ENCODE results near the gene GBX2. TPM values are rescaled to one million over a fixed set of nuclear protein-coding genes. Genes with fewer than 3 reads are reported as not detected.

GBX2 gene
- total and polyA plus RNA-seq, 9 of the 15 experiments (the other 6 are each of a cell fraction or from before 2014, with no cell fraction given) = 0.03 to 0.53 (median 0.27) TPM; not detected in 1

- H4K20me1 ChIP-seq (replicated peaks; ENCODE audit: control insufficient read depth, insufficient read depth, low read length) = no peaks in the 10 kb centered on the region
- H3K4me2 ChIP-seq (ENCODE audit: insufficient read depth, low read length) = no peak overlapping the region
- no peaks in the 10 kb centered on the region for H3K27me3 ChIP-seq (ENCODE audit: control insufficient read depth in 2 of 2, insufficient read depth in 2 of 2, low read length in 2 of 2)
- no peaks in the 10 kb centered on the region for H3K9me1 ChIP-seq (ENCODE audit: control insufficient read depth, insufficient read depth, low read length)
- no peak for DNase-seq (ENCODE audit: extremely low read depth in 1 of 4, low spot score in 3 of 4)
- intact Hi-C loops (cut with micrococcal nuclease) = no loop called here
- H3K9ac ChIP-seq (ENCODE audit: insufficient read depth in 1 of 2, low read depth in 2 of 2, low read length in 2 of 2) = no peak overlapping the region
- ChIA-PET CTCF (ENCODE audit: low intra/inter-chr PET ratio) (no interaction called here), POLR2A (no interaction called here)
- no peak for TF ChIP-seq C11orf30 (IDR thresholded peaks at IDR 0.05; ENCODE audit: low read depth)
- no peak for TF ChIP-seq THAP12 (CRISPR knock-in tag; IDR thresholded peaks at IDR 0.05)
- TF ChIP-seq, protein P1, sequence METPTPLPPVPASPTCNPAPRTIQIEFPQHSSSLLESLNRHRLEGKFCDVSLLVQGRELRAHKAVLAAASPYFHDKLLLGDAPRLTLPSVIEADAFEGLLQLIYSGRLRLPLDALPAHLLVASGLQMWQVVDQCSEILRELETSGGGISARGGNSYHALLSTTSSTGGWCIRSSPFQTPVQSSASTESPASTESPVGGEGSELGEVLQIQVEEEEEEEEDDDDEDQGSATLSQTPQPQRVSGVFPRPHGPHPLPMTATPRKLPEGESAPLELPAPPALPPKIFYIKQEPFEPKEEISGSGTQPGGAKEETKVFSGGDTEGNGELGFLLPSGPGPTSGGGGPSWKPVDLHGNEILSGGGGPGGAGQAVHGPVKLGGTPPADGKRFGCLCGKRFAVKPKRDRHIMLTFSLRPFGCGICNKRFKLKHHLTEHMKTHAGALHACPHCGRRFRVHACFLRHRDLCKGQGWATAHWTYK (CRISPR knock-in tag; IDR thresholded peaks at IDR 0.05) = no peak
- no peak for TF ChIP-seq U2AF1 (optimal IDR thresholded peaks at IDR 0.05; ENCODE audit: low read depth, low read length)
- TF ChIP-seq BCL6 (CRISPR knock-in tag; IDR thresholded peaks at IDR 0.05) = no peak
- no peak for TF ChIP-seq NFXL1 (CRISPR knock-in tag; IDR thresholded peaks at IDR 0.05)
- TF ChIP-seq ARID4B (CRISPR knock-in tag; IDR thresholded peaks at IDR 0.05) = no peak
- TF ChIP-seq ZNF696 (CRISPR knock-in tag; conservative IDR thresholded peaks at IDR 0.05) = no peak
- no peak for TF ChIP-seq SMAD4 (CRISPR knock-in tag; conservative IDR thresholded peaks at IDR 0.05)
- TF ChIP-seq TCF15 (CRISPR knock-in tag; IDR thresholded peaks at IDR 0.05) = no peak
- TF ChIP-seq ZNF232 (CRISPR knock-in tag; IDR thresholded peaks at IDR 0.05) = no peak
- TF ChIP-seq E2F6 (IDR thresholded peaks at IDR 0.05; ENCODE audit: borderline replicate concordance in 1 of 2, extremely low read depth in 1 of 2, insufficient read depth in 1 of 2, insufficient read length in 1 of 2, low read depth in 1 of 2, low read length in 1 of 2, poor library complexity in 1 of 2, severe bottlenecking in 1 of 2) = no peak
- ATAC-seq = no peak
- H3K9me3 ChIP-seq (replicated peaks; ENCODE audit: control insufficient read depth, insufficient read depth, low read depth, low read length) = no peaks in the 10 kb centered on the region
- FAIRE-seq = no peak
- H3K4me3 ChIP-seq = no peak overlapping the region
- no peak overlapping the region for H3K27ac ChIP-seq (ENCODE audit: extremely low read depth, low read depth, low read length)
- in situ Hi-C loops (cut with MboI) = no loop called here
- no peak overlapping the region for H2AFZ ChIP-seq (ENCODE audit: low read depth, low read length)
- 67% methylated on average over 8 of the region's 10 CpGs for WGBS (ENCODE audit: insufficient coverage, low coverage, missing lambda C conversion rate)
- no peaks in the 10 kb centered on the region for H3K79me2 ChIP-seq (ENCODE audit: control insufficient read depth, insufficient read depth, low read length)
- BruUV-seq (replicated peaks) = no TSS peak
- H3K36me3 ChIP-seq (ENCODE audit: control insufficient read depth, insufficient read depth, low read length) = no peaks in the 10 kb centered on the region
- peaks cover 0 to 3% of the 10 kb centered on the region in 2 experiments; a peak in 1 of 5 replicates for H3K4me1 ChIP-seq (replicated peaks in 1 of 2; ENCODE audit: control insufficient read depth in 2 of 2, insufficient read depth in 2 of 2, low read length in 2 of 2)
These were observed 50.3 kb downstream of the GBX2 start for GRCh38 chr2:236117861-236118269.

All from K562 (cell line).